HCT116 (cell line): ENCODE data around the gene ZNF512. TPM values are rescaled to one million over a fixed set of nuclear protein-coding genes. Genes with fewer than 3 reads are reported as not detected.

ENCODE experiments used
- ATAC-seq: fragments of 200-7000 bp; cut with Tn5 transposase; 2 replicates; pipeline ENCODE4 v1.9.1; 2020; ENCODE audit warnings: mild to moderate bottlenecking, moderate library complexity
- BruUV-seq: library from RNA; stranded (reverse); fragments of 400-500 nt; replicated peaks from 2 replicates; lab custom pipeline; 2021; lab: Mats Ljungman, UMichigan
- CTCF ChIA-PET: fragments of 300-600 bp; sonication (Branson Sonifier 250); formaldehyde crosslinking; loops from one replicate; lab custom pipeline; 2021; ENCODE audit warnings: antibody characterized with exemption; lab: Charles Lee
- POLR2A ChIA-PET: fragments of 300-600, 350-600 bp; sonication (Branson Sonifier 250); formaldehyde crosslinking; loops from one replicate; lab custom pipeline; 2021; ENCODE audit warnings: antibody characterized with exemption; lab: Charles Lee
- RAD21 ChIA-PET, 2 experiments: fragments of 300-600 bp; sonication (Branson Sonifier 250); formaldehyde crosslinking; loops; one replicate each; lab custom pipeline; 2023; ENCODE audit warnings: low total read pairs in 2 of 2; ENCODE audit not compliant: uncharacterized antibody in 2 of 2, unreplicated experiment in 2 of 2, low non-redundant PET in 1 of 2; lab: Charles Lee
- DNase-seq: peaks from one replicate; pipeline ENCODE4 v3.0.0-alpha.2; 2010; ENCODE audit warnings: low read depth, low spot score
- H2AFZ ChIP-seq: fragments of 200-600 bp; shearing (Covaris generic), sonication (generic); 2 replicates; pipeline ENCODE4 v1.6.1; 2017; ENCODE audit warnings: low read depth, mixed run types, mixed read lengths, antibody characterized with exemption, low read length; ENCODE audit not compliant: poor library complexity, severe bottlenecking
- H3K27ac ChIP-seq: 2 replicates; pipeline ENCODE4 v1.5.1; 2012; ENCODE audit warnings: low read depth, low read length
- H3K27me3 ChIP-seq: fragments of 200-600 bp; sonication (generic); 2 replicates; pipeline ENCODE4 v1.6.1; 2016; ENCODE audit warnings: mixed run types, low read length, mixed read lengths; ENCODE audit not compliant: insufficient read depth
- H3K36me3 ChIP-seq, 2 experiments: fragments of 200-500 bp in 1 of 2; fragments of 200-600 bp in 1 of 2; sonication (Bioruptor generic) in 1 of 2; sonication (generic) in 1 of 2; 2 replicates each; pipeline versions ENCODE4 v1.5.1 to v1.6.1; 2014 to 2016; ENCODE audit warnings: low read length in 2 of 2, inconsistent platforms in 1 of 2, mixed read lengths in 1 of 2, mixed run types in 1 of 2; ENCODE audit not compliant: insufficient read depth in 2 of 2, control insufficient read depth in 1 of 2
- H3K4me1 ChIP-seq, 2 experiments: fragments of 200-600 bp in 1 of 2; sonication (generic) in 1 of 2; 2 replicates each; pipeline versions ENCODE4 v1.5.1 to v1.6.1; 2012 to 2017; ENCODE audit warnings: low read length in 2 of 2, inconsistent platforms in 1 of 2, mild to moderate bottlenecking in 1 of 2, mixed read lengths in 1 of 2, mixed run types in 1 of 2, moderate library complexity in 1 of 2; ENCODE audit not compliant: insufficient read depth in 2 of 2, control insufficient read depth in 1 of 2
- H3K4me2 ChIP-seq: fragments of 200-600 bp; sonication (generic); 2 replicates; pipeline ENCODE4 v1.6.1; 2017; ENCODE audit warnings: mixed run types, low read length, mixed read lengths
- H3K4me3 ChIP-seq, 2 experiments: fragments of 200-600 bp in 1 of 2; sonication (generic) in 1 of 2; replicated peaks in 1 of 2; 2 replicates each; pipeline ENCODE4 v1.5.1; 2011 to 2016; ENCODE audit warnings: low read length in 2 of 2, control low read depth in 1 of 2, low read depth in 1 of 2, mild to moderate bottlenecking in 1 of 2, mixed read lengths in 1 of 2, mixed run types in 1 of 2
- H3K79me2 ChIP-seq: fragments of 200-600 bp; sonication (generic); 2 replicates; pipeline ENCODE4 v1.6.1; 2017; ENCODE audit warnings: mild to moderate bottlenecking, mixed run types, low read length, moderate library complexity, mixed read lengths; ENCODE audit not compliant: insufficient read depth
- H3K9ac ChIP-seq: fragments of 200-600 bp; sonication (generic); 2 replicates; pipeline ENCODE4 v1.6.1; 2016; ENCODE audit warnings: low read length, mixed read lengths
- H3K9me2 ChIP-seq: fragments of 200-600 bp; sonication (generic), shearing (Covaris generic); 2 replicates; pipeline ENCODE4 v1.6.1; 2017; ENCODE audit warnings: mixed run types, mild to moderate bottlenecking, moderate library complexity; ENCODE audit not compliant: insufficient read depth
- H3K9me3 ChIP-seq, 2 experiments: fragments of 200-500 bp in 1 of 2; fragments of 200-600 bp in 1 of 2; sonication (Bioruptor generic) in 1 of 2; sonication (generic) in 1 of 2; 2 replicates each; pipeline ENCODE4 v1.6.1; 2014 to 2017; ENCODE audit warnings: low read length in 2 of 2, mixed read lengths in 2 of 2, inconsistent platforms in 1 of 2, low read depth in 1 of 2, mild to moderate bottlenecking in 1 of 2, mixed run types in 1 of 2, moderate library complexity in 1 of 2; ENCODE audit not compliant: control insufficient read depth in 1 of 2, insufficient read depth in 1 of 2
- H4K20me1 ChIP-seq: fragments of 200-600 bp; sonication (generic), shearing (Covaris generic); 2 replicates; pipeline ENCODE4 v1.6.1; 2017; ENCODE audit warnings: mixed run types, mild to moderate bottlenecking, moderate library complexity; ENCODE audit not compliant: insufficient read depth
- CBX3 ChIP-seq: IDR thresholded peaks from 2 replicates; pipeline ENCODE4 v1.6.1; 2012; ENCODE audit warnings: low read depth
- CEBPB ChIP-seq: IDR thresholded peaks from 2 replicates; pipeline ENCODE4 v1.6.1; 2012; ENCODE audit warnings: low read depth
- EGR1 ChIP-seq: IDR thresholded peaks from 2 replicates; pipeline ENCODE4 v1.6.1; 2012; ENCODE audit warnings: low read depth
- ELF1 ChIP-seq: IDR thresholded peaks from 2 replicates; pipeline ENCODE4 v1.6.1; 2012; ENCODE audit warnings: low read depth, borderline replicate concordance
- JUND ChIP-seq: IDR thresholded peaks from 2 replicates; pipeline ENCODE4 v1.6.1; 2012
- POLR2A ChIP-seq: IDR thresholded peaks from 2 replicates; pipeline ENCODE4 v1.7.0; 2011; ENCODE audit warnings: borderline replicate concordance; ENCODE audit not compliant: insufficient read depth, insufficient read length; ENCODE audit errors: extremely low read depth
- RAD21 ChIP-seq: IDR thresholded peaks from 2 replicates; pipeline ENCODE4 v1.6.1; 2012; ENCODE audit warnings: low read depth, mild to moderate bottlenecking
- REST ChIP-seq: IDR thresholded peaks from 2 replicates; pipeline ENCODE4 v1.6.1; 2012; ENCODE audit warnings: low read depth
- TCF7L2 ChIP-seq: IDR thresholded peaks from 2 replicates; pipeline ENCODE4 v1.7.0; 2011; ENCODE audit warnings: borderline replicate concordance, inconsistent platforms; ENCODE audit not compliant: insufficient read depth, insufficient read length; ENCODE audit errors: extremely low read depth
- YY1 ChIP-seq: IDR thresholded peaks from 2 replicates; pipeline ENCODE4 v1.6.1; 2011; ENCODE audit warnings: low read length, low read depth, moderate library complexity, mild to moderate bottlenecking; ENCODE audit not compliant: insufficient replicate concordance; ENCODE audit errors: extremely low read depth
- ZBTB33 ChIP-seq: IDR thresholded peaks from 2 replicates; pipeline ENCODE4 v1.6.1; 2011; ENCODE audit warnings: mild to moderate bottlenecking, low read length, moderate library complexity; ENCODE audit not compliant: insufficient replicate concordance; ENCODE audit errors: extremely low read depth
- intact Hi-C: fragments of 100-400 bp; cut with micrococcal nuclease; formaldehyde crosslinking; loops from 2 replicates; pipeline ENCODE4 v1.10.0; 2022
- total RNA-seq: library from RNA; stranded (reverse); gene quantifications from one replicate; pipeline ENCODE4 v1.2.1, GENCODE V29; 2021; ENCODE audit not compliant: unreplicated experiment

The ZNF512 gene
- total RNA-seq, 1 experiment from 2014 or later = 33.0 TPM

GRCh38 chr2:27671235-27671634 lies 88.4 kb downstream of the ZNF512 start:
- H3K9me2 ChIP-seq = no peaks in the 10 kb centered on the region
- ChIA-PET CTCF (interaction anchor here (1.3 kb wide), 1 partner anchor 12 kb away, joined by 7 read pairs; no protein-coding TSS in a partner anchor), POLR2A (interaction anchor here (0.6 kb wide), 1 partner anchor 13 kb away, joined by 3 read pairs; no protein-coding TSS in a partner anchor), RAD21 (no interaction called here)
- H3K79me2 ChIP-seq = no peaks in the 10 kb centered on the region; the same call in 1 of the 2 replicates
- no peaks in the 10 kb centered on the region; the same call in 1 of the 2 replicates for H4K20me1 ChIP-seq
- ATAC-seq = no peak
- no peak overlapping the region for H3K4me2 ChIP-seq
- H2AFZ ChIP-seq = no peak overlapping the region
- H3K9me3 ChIP-seq = no peaks in the 10 kb centered on the region
- peaks cover 31 to 35% of the 10 kb centered on the region in 2 experiments; a peak in 3 of 4 replicates for H3K36me3 ChIP-seq
- intact Hi-C loops = no loop called here
- no peak for DNase-seq
- TF ChIP-seq ZBTB33 = no peak
- no peak for TF ChIP-seq JUND
- TF ChIP-seq POLR2A = no peak
- TF ChIP-seq TCF7L2 = no peak
- TF ChIP-seq ELF1 = no peak
- no peak for TF ChIP-seq CBX3
- TF ChIP-seq REST = no peak
- no peak for TF ChIP-seq RAD21
- TF ChIP-seq CEBPB = no peak
- TF ChIP-seq EGR1 = no peak
- no peak for TF ChIP-seq YY1
- no peak overlapping the region for H3K27ac ChIP-seq
- H3K4me3 ChIP-seq = no peak overlapping the region
- BruUV-seq = no TSS peak
- no peak overlapping the region for H3K9ac ChIP-seq
- H3K4me1 ChIP-seq = no peaks in the 10 kb centered on the region
- H3K27me3 ChIP-seq = no peaks in the 10 kb centered on the region

Other genes starting within 250 kb of the ZNF512 start
- gene GTF3C2, start 226.3 kb upstream of the ZNF512 start, total RNA-seq = 88.2 TPM
- gene EIF2B4, start 212.7 kb upstream of the ZNF512 start, total RNA-seq = 43.8 TPM
- gene SNX17, start 212.4 kb upstream of the ZNF512 start, total RNA-seq = 90.5 TPM
- gene ZNF513, start 202.3 kb upstream of the ZNF512 start, total RNA-seq = 12.8 TPM
- 140 TPM for gene PPM1G, start 173.5 kb upstream of the ZNF512 start, total RNA-seq
- gene NRBP1, start 154.4 kb upstream of the ZNF512 start, total RNA-seq = 79.1 TPM
- 65.7 TPM for gene KRTCAP3, start 140.7 kb upstream of the ZNF512 start, total RNA-seq
- gene IFT172, start 93.3 kb upstream of the ZNF512 start, total RNA-seq = 13.7 TPM
- gene FNDC4, start 87.8 kb upstream of the ZNF512 start, total RNA-seq = 3.3 TPM
- gene GCKR, start 86.2 kb upstream of the ZNF512 start, total RNA-seq = not detected
- 2.1 TPM for gene CCDC121, start 46.0 kb downstream of the ZNF512 start, total RNA-seq
- gene GPN1, start 46.0 kb downstream of the ZNF512 start, total RNA-seq = 34.3 TPM
- gene SUPT7L, start 80.6 kb downstream of the ZNF512 start, total RNA-seq = 25.2 TPM
- gene SLC4A1AP, start 80.8 kb downstream of the ZNF512 start, total RNA-seq = 19.8 TPM
- 66.3 TPM for gene MRPL33, start 188.7 kb downstream of the ZNF512 start, total RNA-seq